ENCODE measurements around the gene STIM2. TPM values are rescaled to one million over a fixed set of nuclear protein-coding genes. Genes with fewer than 3 reads are reported as not detected.
A peak's percentile ranks its signal among the peaks of the same experiment; 100 is the strongest.
"Not testable (repeated sequence)": the region's sequence is repeated elsewhere in the genome, so short reads cannot be mapped to it uniquely, and the experiment has no call there.

STIM2 gene
- total RNA-seq, result 54.0 TPM

DNA sequence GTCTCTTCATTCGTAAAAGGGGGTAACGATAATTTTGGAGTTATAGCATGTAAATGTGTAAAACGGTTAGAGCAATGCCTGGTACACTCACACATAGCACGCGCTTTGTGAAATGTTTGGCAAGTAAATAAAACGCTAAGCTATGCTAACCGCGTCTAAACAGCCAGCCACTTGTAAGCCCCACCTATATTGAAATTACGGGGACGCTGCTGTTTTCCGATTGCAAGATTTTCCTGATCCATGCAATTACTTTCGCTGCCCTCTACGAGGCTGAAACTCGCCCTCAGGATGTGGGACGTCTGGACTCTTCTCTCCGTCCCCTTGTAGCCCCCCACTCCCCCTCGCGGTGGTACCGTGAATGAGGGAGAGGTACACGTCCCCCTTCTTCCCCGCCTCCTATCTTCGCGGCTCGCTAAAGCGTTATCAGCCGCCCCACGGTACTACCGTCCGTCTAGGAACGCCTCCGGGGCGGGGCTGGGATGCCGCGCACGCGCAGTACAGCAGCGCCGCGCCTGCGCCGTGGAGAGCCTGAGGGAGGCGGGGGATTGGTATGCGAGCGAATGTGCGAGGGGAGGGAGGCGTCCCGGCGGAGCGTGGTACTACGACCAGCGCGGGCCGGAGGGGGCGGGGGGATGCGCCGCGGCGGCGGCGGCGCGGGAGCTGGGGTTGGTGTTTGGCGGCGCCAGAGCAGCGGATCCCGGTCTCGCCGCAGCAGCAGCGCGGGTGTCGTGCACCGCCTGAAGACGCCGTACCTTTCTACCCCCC, at the start of gene STIM2:
STIM2 (plus strand) TSS at position 685 of the 765 bp plus-strand sequence.
- peak; percentile 97 for DNase-seq (ENCODE audit: low spot score)

DNA sequence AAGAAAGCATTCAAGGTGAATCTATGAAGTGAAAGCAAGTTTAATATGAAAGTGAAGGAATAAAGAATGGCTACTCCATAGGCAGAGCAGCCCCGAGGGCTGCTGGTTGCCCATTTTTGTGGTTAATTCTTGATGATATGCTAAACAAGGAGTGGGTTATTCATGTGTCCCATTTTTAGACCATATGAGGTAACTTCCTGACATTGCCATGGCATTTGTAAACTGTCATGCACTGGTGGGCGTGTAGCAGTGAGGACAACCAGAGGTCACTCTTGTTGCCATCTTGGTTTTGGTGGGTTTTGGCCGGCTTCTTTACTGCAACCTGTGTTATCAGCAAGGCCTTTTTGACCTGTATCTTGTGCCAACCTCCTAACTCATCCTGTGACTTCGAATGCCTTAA, 49.1 kb upstream of the STIM2 start:
- DNase-seq (ENCODE audit: low spot score), result not testable (repeated sequence)

DNA sequence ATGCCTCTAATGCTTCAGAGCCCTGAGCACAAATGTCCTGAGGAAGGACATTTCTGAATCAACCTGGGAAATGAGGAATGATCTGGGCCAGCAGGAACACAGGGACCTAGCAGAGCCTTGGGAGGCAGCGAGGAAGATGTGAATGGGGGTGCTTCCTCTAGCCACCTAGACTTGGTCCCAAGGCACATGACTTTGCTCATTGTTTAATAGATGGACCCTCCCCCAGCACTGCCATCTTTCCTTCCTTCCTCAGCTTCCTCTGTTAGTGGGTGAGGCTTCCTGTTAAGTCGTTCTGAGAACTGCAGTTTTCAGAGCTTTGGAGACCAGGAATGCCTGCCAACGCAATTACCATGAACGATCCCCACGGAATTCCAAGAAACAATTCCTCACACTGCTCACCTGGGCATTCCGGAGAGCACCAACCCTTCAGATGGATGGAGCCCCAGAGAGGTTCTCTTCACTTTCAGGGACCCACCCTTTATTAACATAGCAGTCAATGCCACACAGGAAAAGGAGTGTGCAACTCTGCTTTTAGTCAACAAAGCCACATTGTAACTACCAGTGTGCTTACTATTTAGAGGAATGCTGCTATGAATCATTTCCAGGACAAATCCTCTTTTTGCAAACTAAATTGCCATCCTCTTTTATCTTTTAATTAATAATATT, 48.5 kb upstream of the STIM2 start:
- DNase-seq (ENCODE audit: low spot score), result no peak

DNA sequence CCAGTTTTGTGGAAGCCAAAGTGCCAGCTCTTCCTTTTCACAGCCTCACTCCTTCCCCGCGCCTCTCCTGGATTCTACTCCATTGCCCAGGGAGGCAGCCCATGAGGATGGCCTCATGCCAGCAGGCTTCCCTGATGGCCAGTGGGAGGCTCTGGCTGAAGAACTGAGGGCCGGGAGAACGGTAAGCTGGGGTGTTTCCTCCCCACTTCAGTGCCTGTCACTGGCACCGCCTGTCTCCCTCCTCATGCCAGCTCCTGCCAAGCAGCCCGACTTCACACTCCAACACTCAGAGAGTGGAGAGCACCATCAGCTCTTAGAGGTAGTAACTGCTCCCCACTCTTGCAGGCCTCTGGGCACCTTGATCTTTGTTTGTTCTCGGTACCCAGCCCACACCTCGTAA, 46.9 kb upstream of the STIM2 start:
- no peak for DNase-seq (ENCODE audit: low spot score)

DNA sequence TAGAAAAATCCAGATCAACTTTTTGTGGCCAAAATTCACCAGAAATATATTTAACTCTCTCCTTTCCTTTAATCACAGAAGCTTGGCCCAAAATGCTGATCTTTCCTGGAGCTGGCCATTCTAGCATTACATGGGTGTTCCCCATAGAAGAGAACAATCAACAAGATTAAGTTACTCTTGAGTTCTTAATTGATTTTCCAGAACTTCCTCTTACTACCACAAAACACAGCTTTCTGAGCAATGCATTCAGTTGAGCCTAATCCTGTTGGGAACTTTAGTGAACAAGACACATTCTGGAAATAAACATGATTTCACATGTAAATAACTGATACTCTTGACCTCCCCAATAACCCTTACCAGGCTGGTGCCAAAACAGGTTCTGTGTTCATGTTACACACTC, 45.4 kb upstream of the STIM2 start:
- DNase-seq (ENCODE audit: low spot score), result no peak

DNA sequence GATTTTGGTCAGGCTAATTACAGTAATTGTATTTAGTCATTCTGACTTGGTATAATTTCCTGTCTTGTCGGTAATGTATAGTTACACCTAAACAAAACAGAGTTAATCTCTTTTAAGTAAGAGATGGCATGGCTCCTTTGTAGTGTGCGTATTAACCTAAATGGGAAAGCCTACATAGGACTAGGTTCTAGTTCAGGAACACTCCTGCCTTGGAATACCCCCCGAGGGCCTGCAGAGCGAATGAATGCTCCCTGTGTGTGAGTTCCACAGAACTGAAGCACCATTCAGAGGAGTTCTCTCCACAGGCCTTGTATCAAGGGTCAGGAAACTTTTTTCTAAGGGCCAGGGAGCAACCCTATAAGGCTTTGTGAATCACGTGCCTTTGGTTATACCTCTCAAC, 44.9 kb upstream of the STIM2 start:
- DNase-seq (ENCODE audit: low spot score), result no peak

DNA sequence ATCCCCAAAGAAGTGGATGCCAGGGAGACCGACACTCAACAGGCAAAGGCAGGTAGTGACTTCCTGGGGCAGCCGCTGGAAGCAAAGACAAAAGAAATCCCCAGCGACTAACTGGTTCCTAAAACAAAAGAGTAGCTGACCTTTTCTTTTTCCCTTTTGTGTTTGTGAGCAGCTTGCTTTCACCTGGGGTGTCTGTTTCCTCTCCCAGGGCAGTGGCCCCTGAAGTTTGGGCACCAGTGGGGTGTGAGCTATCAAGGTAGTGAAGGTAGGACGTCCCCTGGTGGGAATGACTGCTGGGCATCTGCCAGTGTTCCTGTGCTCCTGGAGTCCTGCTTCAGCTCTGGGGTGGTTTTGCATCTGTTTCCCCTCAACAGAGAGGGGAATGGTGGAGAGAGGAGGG, 41.6 kb upstream of the STIM2 start:
- DNase-seq (ENCODE audit: low spot score), result no peak

DNA sequence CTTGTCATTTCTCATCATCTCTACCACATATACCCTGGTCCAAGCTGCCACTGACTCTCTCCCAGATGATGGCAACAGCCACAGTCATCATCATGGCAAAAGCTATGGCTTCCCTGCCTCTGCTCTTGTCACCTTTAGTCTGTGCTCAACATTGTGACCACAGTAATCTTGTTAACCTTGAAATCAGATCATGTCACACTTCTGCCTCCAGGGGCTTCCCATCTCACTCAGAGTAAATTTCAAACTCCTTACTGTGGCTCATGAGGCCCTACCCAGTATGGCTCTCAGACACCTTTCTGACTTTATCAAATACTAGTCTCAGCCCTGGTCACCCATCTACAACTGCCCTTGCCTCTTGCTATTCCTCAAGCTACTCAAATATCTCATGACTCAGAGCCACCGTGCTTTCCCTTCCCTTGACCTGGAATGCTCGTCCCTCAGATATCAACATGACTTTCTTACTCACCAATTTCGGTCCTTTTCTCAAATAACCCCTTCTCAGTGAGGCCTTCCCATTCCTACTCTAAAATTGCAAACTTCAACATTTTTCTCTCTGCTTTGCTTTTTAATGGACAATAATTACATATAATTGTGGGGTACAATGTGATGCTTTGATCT, 41.1 kb upstream of the STIM2 start:
- no peak for DNase-seq (ENCODE audit: low spot score)

DNA sequence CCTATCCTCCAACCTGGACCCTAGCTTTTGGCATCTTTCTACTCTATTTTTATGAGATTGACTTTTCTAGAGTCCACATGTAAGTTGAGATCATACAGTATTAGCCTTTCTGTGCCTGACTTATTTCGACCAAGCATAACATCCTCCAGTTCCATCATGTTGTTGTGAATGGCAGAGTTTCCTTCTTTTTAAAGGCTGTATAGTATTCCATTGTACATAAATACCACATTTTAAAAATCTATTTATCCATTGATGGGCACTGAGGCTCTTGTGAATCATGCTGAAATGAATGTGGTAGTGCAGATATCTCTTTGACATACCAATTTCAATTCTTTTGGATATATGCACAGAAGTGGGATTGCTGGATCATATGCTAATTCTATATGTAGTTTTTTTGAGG, 40.3 kb upstream of the STIM2 start:
- no peak for DNase-seq (ENCODE audit: low spot score)

DNA sequence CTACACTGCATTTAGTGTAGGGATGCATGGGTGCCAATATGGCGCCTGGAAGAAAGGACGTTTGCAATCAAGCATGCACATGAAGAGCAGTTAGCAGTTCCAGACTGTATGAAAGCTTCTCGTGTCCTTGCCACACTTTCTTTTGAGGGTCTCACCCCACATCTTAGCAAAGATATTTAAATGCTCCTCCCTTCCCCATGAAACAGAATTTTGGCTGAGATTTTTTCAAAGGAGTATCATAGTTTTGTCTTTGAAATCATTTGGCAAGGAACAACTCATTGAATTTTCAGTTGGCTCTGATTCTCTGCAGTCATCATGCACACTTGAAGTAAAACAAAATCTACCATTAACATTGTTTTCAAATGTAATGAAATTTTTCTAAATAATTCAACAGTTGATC, 39.6 kb upstream of the STIM2 start:
- no peak for DNase-seq (ENCODE audit: low spot score)

DNA sequence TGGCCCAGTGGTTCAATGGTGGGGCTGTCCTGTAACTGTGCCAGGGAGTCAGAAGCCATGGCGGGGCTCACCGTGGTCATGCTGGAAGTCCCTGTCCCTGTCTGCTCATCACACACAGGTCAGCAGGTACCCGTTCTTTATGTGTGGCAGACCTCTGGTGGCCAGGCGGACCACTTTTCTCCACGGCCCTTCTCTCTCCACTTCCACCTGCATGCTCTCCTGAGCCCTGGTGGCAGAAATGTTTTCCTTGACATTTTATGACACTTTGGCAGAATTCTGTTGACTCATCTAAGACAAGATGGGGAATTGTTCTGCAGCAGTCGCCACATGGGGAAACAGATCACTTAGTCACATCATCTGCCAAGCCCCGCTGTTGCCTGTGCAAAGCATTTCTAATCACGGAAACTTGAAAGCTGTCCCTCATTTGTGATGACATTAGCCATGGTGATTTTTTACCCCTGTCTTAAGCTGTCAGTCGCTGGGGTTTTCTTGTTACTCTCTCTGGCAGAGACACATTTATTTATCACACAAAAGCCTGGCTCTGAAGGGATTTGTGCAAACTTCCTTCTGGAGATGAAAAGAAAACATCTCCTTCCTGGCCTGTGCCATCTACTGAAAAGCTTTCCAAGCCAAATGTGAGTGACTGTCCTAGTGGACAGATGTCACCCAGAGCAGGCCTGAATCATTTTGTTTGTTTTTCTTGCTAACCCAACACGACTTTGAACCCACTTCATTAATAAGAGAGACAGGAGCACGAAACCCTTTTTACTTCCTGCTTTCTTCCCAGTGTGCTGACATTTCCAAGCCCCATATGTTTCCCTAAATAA, 38.8 kb upstream of the STIM2 start:
- peak; percentile 46 for DNase-seq (ENCODE audit: low spot score)

DNA sequence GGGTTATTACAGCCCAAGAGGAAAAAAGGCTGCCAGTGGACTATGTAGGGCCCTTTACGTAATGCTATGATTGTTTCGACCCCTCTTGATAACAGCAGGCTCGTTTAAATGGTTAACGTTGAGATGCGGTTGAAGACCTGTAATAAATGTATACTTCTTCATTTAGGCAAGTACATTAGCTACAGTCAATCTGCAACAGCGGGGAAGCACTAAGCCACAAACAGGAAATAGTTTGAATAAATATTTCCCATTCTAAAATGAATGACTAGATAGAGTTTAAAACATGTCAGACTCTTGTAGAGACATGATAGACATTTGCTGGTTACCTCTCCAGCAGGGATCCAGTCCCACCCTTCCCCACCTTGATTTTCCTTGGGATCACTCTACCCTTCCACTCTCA, 38.1 kb upstream of the STIM2 start:
- DNase-seq (ENCODE audit: low spot score), result no peak

DNA sequence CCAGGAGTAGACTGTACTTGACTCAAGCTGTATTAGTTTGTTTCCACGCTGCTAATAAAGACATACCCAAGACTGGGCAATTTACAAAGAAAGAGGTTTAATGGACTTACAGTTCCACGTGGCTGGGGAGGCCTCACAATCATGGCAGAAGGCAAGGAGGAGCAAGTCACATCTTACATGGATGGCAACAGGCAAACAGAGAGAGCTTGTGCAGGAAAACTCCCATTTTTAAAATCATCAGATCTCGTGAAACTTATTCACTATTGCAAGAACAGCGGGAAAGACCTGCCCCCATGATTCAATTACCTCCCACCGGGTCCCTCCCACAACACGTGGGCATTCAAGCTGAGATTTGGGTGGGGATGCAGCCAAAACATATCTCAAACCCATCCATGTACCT, 37.7 kb upstream of the STIM2 start:
- not testable (repeated sequence) for DNase-seq (ENCODE audit: low spot score)

DNA sequence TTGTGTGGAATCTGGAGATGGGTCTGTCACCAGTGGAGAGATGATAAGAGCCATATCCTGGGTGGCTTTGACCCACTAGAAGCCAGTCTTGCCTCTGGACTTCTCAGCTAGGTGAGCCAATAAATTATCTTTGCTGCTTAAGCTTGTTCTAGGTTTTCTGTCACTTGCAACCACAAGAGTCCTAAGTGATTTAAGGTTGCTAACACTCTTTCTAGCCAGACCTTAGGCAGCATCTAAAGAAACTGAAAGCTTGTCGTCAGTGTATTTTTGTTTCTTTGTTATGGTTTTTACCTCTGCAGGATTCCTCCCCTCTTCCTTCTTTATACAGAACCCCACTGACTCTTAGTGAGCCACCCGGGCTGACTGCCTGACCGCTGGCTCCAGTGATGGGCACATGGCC, 37.1 kb upstream of the STIM2 start:
- DNase-seq (ENCODE audit: low spot score), result no peak

DNA sequence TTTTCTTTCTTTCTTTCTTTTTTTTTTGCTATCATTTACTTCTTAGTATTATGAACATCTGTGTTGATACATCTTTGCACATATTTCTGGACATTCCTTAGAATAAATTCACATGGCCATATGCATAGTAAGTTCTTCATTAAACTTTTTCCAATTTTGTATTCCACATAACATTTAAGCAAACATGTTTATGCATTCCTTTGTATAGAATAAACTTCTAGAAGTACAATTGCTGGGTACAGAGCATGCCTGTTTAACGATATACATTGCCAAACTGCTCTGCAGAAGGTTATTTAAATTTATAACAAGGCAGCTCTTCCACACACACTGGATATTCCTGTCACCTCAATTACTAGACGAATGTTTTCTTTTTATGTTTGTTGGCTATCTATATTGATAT, 36.0 kb upstream of the STIM2 start:
- no peak for DNase-seq (ENCODE audit: low spot score)

DNA sequence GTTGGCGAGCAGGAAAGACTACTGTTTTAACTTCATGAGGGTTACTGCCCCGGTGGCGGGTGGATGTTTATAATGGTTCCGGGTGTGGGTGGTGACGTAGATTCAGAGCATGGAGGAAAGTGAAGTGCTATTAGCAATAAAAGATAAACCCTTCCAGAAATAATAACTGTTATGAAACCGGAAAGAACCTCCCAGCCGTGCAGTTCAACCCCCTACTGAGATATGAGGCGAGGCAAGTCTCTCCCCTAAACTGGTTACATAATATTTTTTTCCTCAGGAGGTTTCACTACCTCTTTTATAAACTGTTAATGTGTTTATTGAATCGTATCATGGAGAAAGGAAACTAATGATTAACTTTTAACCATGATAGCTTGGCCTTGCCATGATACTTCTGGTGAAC, 33.9 kb upstream of the STIM2 start:
- peak; percentile 84 for DNase-seq (ENCODE audit: low spot score)

DNA sequence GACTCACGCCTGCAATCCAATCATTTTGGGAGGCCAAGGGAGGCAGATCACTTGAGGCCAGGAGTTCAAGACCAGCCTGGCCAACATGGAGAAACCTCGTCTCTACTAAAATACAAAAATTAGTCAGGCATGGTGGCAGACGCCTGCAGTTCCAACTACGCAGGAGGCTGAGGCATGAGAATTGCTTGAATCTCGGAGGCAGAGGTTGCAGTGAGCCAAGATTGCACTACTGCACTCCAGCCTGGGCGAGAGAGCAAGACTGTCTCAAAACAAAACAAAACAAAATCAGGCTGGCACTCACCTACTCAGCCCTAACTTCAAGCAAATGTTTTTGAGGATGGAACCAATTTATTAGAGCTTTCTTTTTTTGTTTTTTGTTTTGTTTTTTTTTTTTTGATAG, 33.3 kb upstream of the STIM2 start:
- DNase-seq (ENCODE audit: low spot score), result not testable (repeated sequence)

DNA sequence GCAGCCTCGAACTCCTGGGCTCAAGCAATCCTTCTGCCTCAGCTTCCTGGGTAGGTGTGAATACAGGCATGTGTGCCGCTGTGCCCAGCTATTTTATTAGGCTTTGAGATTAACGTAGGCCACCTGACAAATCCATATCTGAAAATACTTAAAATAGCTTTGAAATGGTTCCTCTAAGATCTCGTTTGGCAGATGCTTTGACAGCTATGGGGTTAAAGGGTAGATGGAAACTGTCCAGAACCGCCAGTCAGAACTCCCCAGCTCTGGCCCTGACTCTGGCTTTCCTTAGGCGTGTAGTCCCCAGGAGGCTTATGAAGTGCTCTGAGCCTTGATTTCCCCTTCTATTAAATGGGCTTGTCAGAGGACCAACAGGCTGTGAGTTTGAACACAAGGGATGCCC, 32.8 kb upstream of the STIM2 start:
- DNase-seq (ENCODE audit: low spot score), result no peak

DNA sequence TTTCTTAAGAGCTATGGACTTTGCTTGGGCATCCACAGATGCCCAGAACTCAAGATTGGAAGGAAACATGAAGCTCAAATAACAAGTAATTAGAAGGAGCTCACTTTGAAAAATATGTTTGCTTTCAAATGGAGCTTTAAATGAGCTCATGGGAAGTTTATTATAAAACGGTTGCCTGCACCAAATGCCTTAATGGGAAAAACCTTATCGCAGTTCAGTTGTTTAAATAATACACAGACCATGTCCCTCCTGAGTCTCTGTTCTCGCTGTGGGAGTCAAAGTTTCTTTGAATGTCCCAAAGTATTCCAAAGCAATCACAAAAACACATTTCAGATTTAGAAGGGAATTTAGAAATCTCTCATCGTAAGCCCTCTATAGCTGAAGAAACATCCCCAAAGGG, 31.6 kb upstream of the STIM2 start:
- no peak for DNase-seq (ENCODE audit: low spot score)

DNA sequence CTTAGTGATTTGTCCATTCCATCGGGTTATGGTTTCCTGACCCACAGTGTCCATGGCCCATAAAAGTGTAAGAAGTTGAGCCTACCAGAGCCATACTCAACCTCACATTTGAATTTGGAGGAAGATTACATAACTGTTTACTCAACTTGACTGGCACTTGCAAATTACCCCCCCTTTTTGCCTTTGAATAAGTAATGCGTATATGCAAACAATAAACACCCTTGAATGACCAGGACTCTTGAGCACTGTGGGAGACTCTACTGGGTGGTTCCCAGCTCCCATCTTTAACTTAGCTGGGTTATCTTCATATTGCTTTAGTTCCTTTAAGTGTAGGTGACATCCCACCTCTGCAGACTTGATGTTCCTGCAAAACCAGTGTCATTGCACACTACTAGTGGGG, 30.6 kb upstream of the STIM2 start:
- DNase-seq (ENCODE audit: low spot score), result no peak

DNA sequence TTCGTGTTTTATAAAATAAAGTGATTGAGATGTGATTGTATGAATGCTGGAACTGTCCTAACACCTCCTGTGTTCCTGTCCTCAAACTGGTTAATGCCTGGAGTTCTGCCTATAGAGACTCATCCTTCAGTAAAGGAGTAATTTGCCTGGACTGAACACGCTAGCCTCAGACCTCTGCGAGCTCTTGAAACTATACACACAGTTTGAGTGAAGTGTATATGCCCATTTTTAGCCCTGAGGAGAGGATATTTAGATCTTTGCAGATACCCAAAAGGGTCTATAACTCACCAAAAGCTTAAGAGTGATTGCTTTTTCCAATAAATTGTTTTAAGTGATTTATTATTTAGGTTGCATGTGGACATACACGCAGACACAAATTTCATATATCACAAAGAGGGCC, 29.9 kb upstream of the STIM2 start:
- no peak for DNase-seq (ENCODE audit: low spot score)

DNA sequence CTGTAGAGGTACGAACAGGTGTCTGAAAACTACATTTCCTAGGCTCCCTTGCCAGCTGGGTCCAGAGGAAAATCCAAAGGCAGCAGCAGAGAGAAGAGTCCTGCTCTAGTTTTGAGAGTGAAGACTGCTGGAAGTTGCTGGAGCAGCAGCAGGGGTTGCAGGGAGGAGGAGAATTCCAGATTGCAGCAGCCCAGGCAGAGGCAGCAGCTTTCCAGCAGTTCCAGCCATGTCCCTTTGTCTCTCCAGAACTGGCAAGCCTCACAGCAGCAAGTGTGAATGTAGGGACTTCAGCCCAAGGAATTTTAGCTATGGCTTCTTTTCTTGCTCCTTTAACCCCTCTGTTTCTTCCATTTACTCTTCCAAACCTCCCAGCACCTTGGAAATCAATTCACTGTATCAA, 24.1 kb upstream of the STIM2 start:
- DNase-seq (ENCODE audit: low spot score), result no peak
